Measurements from ENCODE around the gene MYO1D.

The MYO1D gene

GRCh38 chr17:32784113-32784512 lies 92.8 kb downstream of the MYO1D start:
- no peak for DNase-seq (ENCODE audit: extremely low read depth in 1 of 2, low read depth in 1 of 2)

GRCh38 chr17:32783602-32784001 lies 93.3 kb downstream of the MYO1D start:
- no peak for DNase-seq (ENCODE audit: extremely low read depth in 1 of 2, low read depth in 1 of 2)

- no peak for DNase-seq (ENCODE audit: extremely low read depth in 1 of 2, low read depth in 1 of 2)
Observed at GRCh38 chr17:32780721-32781120, 96.2 kb downstream of the MYO1D start.

- DNase-seq (ENCODE audit: extremely low read depth in 1 of 2, low read depth in 1 of 2): no peak
Observed at GRCh38 chr17:32777922-32778321, 99.0 kb downstream of the MYO1D start.

- no peak for DNase-seq (ENCODE audit: extremely low read depth in 1 of 2, low read depth in 1 of 2)
Observed at GRCh38 chr17:32777436-32777835, 99.5 kb downstream of the MYO1D start.

- no peak for DNase-seq (ENCODE audit: extremely low read depth in 1 of 2, low read depth in 1 of 2)
Observed at GRCh38 chr17:32774695-32775084, 102.2 kb downstream of the MYO1D start.

GRCh38 chr17:32773856-32774694 lies 102.8 kb downstream of the MYO1D start:
- no peak for DNase-seq (ENCODE audit: extremely low read depth in 1 of 2, low read depth in 1 of 2)

GRCh38 chr17:32772453-32773025 lies 104.4 kb downstream of the MYO1D start:
- DNase-seq (ENCODE audit: extremely low read depth in 1 of 2, low read depth in 1 of 2): peak in 1 of 2 donors; percentile 3

- DNase-seq (ENCODE audit: extremely low read depth in 1 of 2, low read depth in 1 of 2): no peak
Observed at GRCh38 chr17:32771396-32771795, 105.5 kb downstream of the MYO1D start.

- DNase-seq (ENCODE audit: extremely low read depth in 1 of 2, low read depth in 1 of 2): no peak
Observed at GRCh38 chr17:32769846-32770245, 107.1 kb downstream of the MYO1D start.

GRCh38 chr17:32763855-32764439 lies 113.0 kb downstream of the MYO1D start:
- DNase-seq (ENCODE audit: extremely low read depth in 1 of 2, low read depth in 1 of 2): no peak

GRCh38 chr17:32759476-32759875 lies 117.4 kb downstream of the MYO1D start:
- no peak for DNase-seq (ENCODE audit: extremely low read depth in 1 of 2, low read depth in 1 of 2)

- no peak for DNase-seq (ENCODE audit: extremely low read depth in 1 of 2, low read depth in 1 of 2)
Observed at GRCh38 chr17:32757963-32758362, 119.0 kb downstream of the MYO1D start.

- no peak for DNase-seq (ENCODE audit: extremely low read depth in 1 of 2, low read depth in 1 of 2)
Observed at GRCh38 chr17:32756696-32757095, 120.2 kb downstream of the MYO1D start.

GRCh38 chr17:32755045-32755805 lies 121.7 kb downstream of the MYO1D start:
- no peak for DNase-seq (ENCODE audit: extremely low read depth in 1 of 2, low read depth in 1 of 2)

- DNase-seq (ENCODE audit: extremely low read depth in 1 of 2, low read depth in 1 of 2): no peak
Observed at GRCh38 chr17:32752934-32753333, 124.0 kb downstream of the MYO1D start.

- DNase-seq (ENCODE audit: extremely low read depth in 1 of 2, low read depth in 1 of 2): no peak
Observed at GRCh38 chr17:32747856-32748255, 129.1 kb downstream of the MYO1D start.

GRCh38 chr17:32746698-32747097 lies 130.2 kb downstream of the MYO1D start:
- no peak for DNase-seq (ENCODE audit: extremely low read depth in 1 of 2, low read depth in 1 of 2)

- no peak for DNase-seq (ENCODE audit: extremely low read depth in 1 of 2, low read depth in 1 of 2)
Observed at GRCh38 chr17:32746280-32746679, 130.6 kb downstream of the MYO1D start.

GRCh38 chr17:32742681-32743538 lies 134.0 kb downstream of the MYO1D start:
- no peak for DNase-seq (ENCODE audit: extremely low read depth in 1 of 2, low read depth in 1 of 2)

Measured in stimulated activated CD8-positive, alpha-beta memory T cell treated with anti-CD3 and anti-CD28 coated beads, Interleukin-7, amount 100 ng/mL, for 48 hours (primary cell).